OCI-LY1 (cell line): ENCODE data around the gene AFAP1.

Source experiments
- H2AFZ ChIP-seq: fragments of 200-600 bp; sonication (generic), shearing (Covaris generic); 2 replicates; pipeline ENCODE4 v1.6.0; 2014; ENCODE audit warnings: antibody characterized with exemption, mild to moderate bottlenecking, low read length
- H3F3A ChIP-seq: fragments of 200-600 bp; sonication (generic), shearing (Covaris generic); 2 replicates; pipeline ENCODE4 v1.6.0; 2014; ENCODE audit warnings: mild to moderate bottlenecking, antibody characterized with exemption, low read length, moderate library complexity; ENCODE audit not compliant: insufficient read depth
- H3K27ac ChIP-seq: fragments of 200-600 bp; sonication (generic); 2 replicates; pipeline ENCODE4 v1.5.1; 2014; ENCODE audit warnings: low read length, mixed run types, mild to moderate bottlenecking, low read depth; ENCODE audit not compliant: poor library complexity, severe bottlenecking
- H3K27me3 ChIP-seq: fragments of 200-600 bp; sonication (generic); 2 replicates; pipeline ENCODE4 v1.6.0; 2014; ENCODE audit warnings: antibody characterized with exemption, mild to moderate bottlenecking, low read length, moderate library complexity; ENCODE audit not compliant: insufficient read depth
- H3K36me3 ChIP-seq: fragments of 200-600 bp; sonication (generic); 2 replicates; pipeline ENCODE4 v1.6.1; 2014; ENCODE audit warnings: mild to moderate bottlenecking, antibody characterized with exemption, low read length, moderate library complexity, mixed read lengths; ENCODE audit not compliant: insufficient read depth
- H3K4me1 ChIP-seq: fragments of 200-600 bp; sonication (generic); 2 replicates; pipeline ENCODE4 v1.5.1; 2014; ENCODE audit warnings: mild to moderate bottlenecking, low read length, moderate library complexity; ENCODE audit not compliant: insufficient read depth, severe bottlenecking
- H3K4me2 ChIP-seq: fragments of 200-600 bp; sonication (generic), shearing (Covaris generic); 2 replicates; pipeline ENCODE4 v1.6.1; 2014; ENCODE audit warnings: low read length
- H3K4me3 ChIP-seq: fragments of 200-600 bp; sonication (generic); 2 replicates; pipeline ENCODE4 v1.5.1; 2014; ENCODE audit warnings: low read length, low read depth, mild to moderate bottlenecking, mixed read lengths; ENCODE audit not compliant: poor library complexity, severe bottlenecking
- H3K79me2 ChIP-seq: fragments of 200-600 bp; shearing (Covaris generic); 2 replicates; pipeline ENCODE4 v1.6.1; 2016; ENCODE audit warnings: mixed run types, low read length, mixed read lengths; ENCODE audit not compliant: insufficient read depth
- H3K9ac ChIP-seq: fragments of 200-600 bp; sonication (generic), shearing (Covaris generic); 2 replicates; pipeline ENCODE4 v1.6.1; 2014; ENCODE audit warnings: mild to moderate bottlenecking, low read length, mixed read lengths
- H3K9me2 ChIP-seq: fragments of 200-600 bp; sonication (generic), shearing (Covaris generic); 2 replicates; pipeline ENCODE4 v1.6.1; 2014; ENCODE audit warnings: low read depth, mild to moderate bottlenecking, low read length, mixed read lengths
- H3K9me3 ChIP-seq: fragments of 200-600 bp; shearing (Covaris generic); 2 replicates; pipeline ENCODE4 v1.6.1; 2014; ENCODE audit warnings: low read length, mixed read lengths
- H4K20me1 ChIP-seq: fragments of 200-600 bp; sonication (generic), shearing (Covaris generic); 2 replicates; pipeline ENCODE4 v1.6.0; 2016; ENCODE audit warnings: mild to moderate bottlenecking, low read length; ENCODE audit not compliant: insufficient read depth
- EZH2 ChIP-seq: fragments of 200-600 bp; sonication (generic), shearing (Covaris generic); IDR thresholded peaks from 2 replicates; pipeline ENCODE4 v1.8.0; 2017; ENCODE audit warnings: borderline replicate concordance, mixed run types, mild to moderate bottlenecking, antibody characterized with exemption, low read length, moderate library complexity, mixed read lengths
- TF ChIP-seq, protein P1 (sequence below): fragments of 200-600 bp; sonication (generic), shearing (Covaris generic); IDR thresholded peaks from 2 replicates; pipeline ENCODE4 v1.5.1; 2017; ENCODE audit warnings: mild to moderate bottlenecking, antibody characterized with exemption, low read length, moderate library complexity, mixed read lengths

Gene AFAP1

DNA sequence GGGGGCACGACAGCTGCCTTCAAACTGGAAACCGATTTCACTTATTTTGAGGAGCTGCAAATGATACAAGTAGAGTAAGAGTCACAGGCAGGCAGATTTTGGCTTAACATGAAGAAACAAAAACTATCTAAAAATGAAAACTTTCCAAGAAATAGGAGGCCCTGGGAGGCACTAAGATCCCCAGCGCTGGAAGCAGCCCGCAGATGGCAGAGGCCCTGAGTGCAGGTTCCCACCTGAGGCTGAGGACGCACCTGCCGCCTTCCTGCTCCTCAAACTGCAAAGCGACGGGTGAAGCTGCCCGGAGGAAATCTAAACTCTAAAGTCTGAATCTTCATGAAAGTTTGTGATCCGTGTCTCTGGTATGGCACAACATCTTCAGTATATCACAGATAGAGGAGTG is 138.7 kb downstream of the AFAP1 start:
- H3K27ac ChIP-seq = peak overlapping the region; percentile 64
- H3K4me2 ChIP-seq = peak overlapping the region; percentile 39; the same call in 1 of the 2 replicates
- H3K4me3 ChIP-seq = no peak overlapping the region
- H3K79me2 ChIP-seq = no peaks in the 10 kb centered on the region
- no peaks in the 10 kb centered on the region for H3K9me2 ChIP-seq
- no peaks in the 10 kb centered on the region for H3F3A ChIP-seq
- TF ChIP-seq, protein P1, sequence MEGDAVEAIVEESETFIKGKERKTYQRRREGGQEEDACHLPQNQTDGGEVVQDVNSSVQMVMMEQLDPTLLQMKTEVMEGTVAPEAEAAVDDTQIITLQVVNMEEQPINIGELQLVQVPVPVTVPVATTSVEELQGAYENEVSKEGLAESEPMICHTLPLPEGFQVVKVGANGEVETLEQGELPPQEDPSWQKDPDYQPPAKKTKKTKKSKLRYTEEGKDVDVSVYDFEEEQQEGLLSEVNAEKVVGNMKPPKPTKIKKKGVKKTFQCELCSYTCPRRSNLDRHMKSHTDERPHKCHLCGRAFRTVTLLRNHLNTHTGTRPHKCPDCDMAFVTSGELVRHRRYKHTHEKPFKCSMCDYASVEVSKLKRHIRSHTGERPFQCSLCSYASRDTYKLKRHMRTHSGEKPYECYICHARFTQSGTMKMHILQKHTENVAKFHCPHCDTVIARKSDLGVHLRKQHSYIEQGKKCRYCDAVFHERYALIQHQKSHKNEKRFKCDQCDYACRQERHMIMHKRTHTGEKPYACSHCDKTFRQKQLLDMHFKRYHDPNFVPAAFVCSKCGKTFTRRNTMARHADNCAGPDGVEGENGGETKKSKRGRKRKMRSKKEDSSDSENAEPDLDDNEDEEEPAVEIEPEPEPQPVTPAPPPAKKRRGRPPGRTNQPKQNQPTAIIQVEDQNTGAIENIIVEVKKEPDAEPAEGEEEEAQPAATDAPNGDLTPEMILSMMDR = no peak
- TF ChIP-seq EZH2 = no peak
- H3K9me3 ChIP-seq = no peaks in the 10 kb centered on the region
- H3K27me3 ChIP-seq = no peaks in the 10 kb centered on the region
- H3K9ac ChIP-seq = no peak overlapping the region; the same call in 1 of the 2 replicates
- H2AFZ ChIP-seq = no peak overlapping the region
- peaks cover 30% of the 10 kb centered on the region for H3K4me1 ChIP-seq
- H4K20me1 ChIP-seq = no peaks in the 10 kb centered on the region
- H3K36me3 ChIP-seq = no peaks in the 10 kb centered on the region; the same call in 1 of the 2 replicates

DNA sequence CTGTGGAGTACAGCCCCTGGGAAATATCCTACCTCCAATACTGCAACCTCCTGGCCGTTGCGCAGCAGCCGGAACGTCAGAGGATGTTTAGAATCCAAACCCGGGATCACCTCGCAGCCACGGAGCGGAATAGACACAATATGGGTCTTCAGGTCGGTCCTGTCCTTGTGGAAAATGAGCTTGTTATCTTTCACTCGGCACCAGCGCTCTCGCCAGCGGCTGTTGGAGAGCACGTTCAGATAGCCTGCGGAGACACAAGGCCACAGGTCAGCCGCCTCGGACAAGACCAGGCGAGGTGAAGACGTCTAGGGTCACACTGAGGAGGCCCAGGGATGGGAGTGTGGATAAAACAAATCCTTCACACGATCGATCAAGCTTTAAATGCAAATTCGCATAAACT is 139.3 kb downstream of the AFAP1 start:
- H3F3A ChIP-seq = no peaks in the 10 kb centered on the region
- H3K36me3 ChIP-seq = no peaks in the 10 kb centered on the region; the same call in 1 of the 2 replicates

DNA sequence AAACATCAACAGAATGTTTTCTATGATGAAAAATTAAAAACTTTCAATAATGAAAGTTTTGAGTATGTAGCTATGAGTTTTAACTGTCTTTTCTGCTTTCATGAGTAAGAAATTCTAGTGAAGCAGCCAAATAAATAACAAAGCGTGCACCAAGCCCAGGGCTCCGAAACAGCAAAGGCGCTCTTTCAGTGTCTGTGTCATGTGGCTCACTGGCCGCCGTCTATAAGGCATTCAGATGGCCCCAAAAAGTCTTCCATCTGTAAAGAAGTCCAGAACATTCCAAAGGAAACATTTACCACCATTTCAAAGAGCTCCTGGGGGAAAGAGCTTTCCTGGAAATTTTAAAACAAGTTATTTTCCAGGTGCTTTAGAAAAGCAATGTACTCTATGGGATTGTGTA is 139.9 kb downstream of the AFAP1 start:
- no peaks in the 10 kb centered on the region for H3F3A ChIP-seq
- no peak for TF ChIP-seq EZH2
- TF ChIP-seq, protein P1 = no peak
- peak overlapping the region; percentile 45 for H3K4me3 ChIP-seq
- peaks cover 30% of the 10 kb centered on the region for H3K4me1 ChIP-seq
- no peak overlapping the region for H2AFZ ChIP-seq
- H3K79me2 ChIP-seq = no peaks in the 10 kb centered on the region
- H3K9me2 ChIP-seq = no peaks in the 10 kb centered on the region
- H3K4me2 ChIP-seq = peak overlapping the region; percentile 39; the same call in 1 of the 2 replicates
- peak overlapping the region; percentile 64 for H3K27ac ChIP-seq
- H3K9me3 ChIP-seq = no peaks in the 10 kb centered on the region
- H3K9ac ChIP-seq = no peak overlapping the region; the same call in 1 of the 2 replicates
- no peaks in the 10 kb centered on the region; the same call in 1 of the 2 replicates for H3K36me3 ChIP-seq
- H4K20me1 ChIP-seq = no peaks in the 10 kb centered on the region
- no peaks in the 10 kb centered on the region for H3K27me3 ChIP-seq

More for the DNA sequence above, 139.3 kb downstream of the AFAP1 start:
- Histone ChIP-seq H3K79me2 (no peaks in the 10 kb centered on the region), H3K4me2 (peak overlapping the region; percentile 39; the same call in 1 of the 2 replicates), H2AFZ (no peak overlapping the region), H3K9me2 (no peaks in the 10 kb centered on the region), H3K27me3 (no peaks in the 10 kb centered on the region), H3K27ac (peak overlapping the region; percentile 64), H3K9ac (no peak overlapping the region; the same call in 1 of the 2 replicates), H3K4me3 (peak overlapping the region; percentile 45), H3K9me3 (no peaks in the 10 kb centered on the region), H4K20me1 (no peaks in the 10 kb centered on the region), H3K4me1 (peaks cover 30% of the 10 kb centered on the region)
- no peak for TF ChIP-seq EZH2
- TF ChIP-seq, protein P1 = no peak
